AG08396 (cell line): Measurements from ENCODE around the gene VANGL2.
"Not testable (repeated sequence)": the region's sequence is repeated elsewhere in the genome, so short reads cannot be mapped to it uniquely, and the experiment has no call there.

Experiments used
- DNase-seq: peaks from one replicate; pipeline ENCODE4 v3.0.0; 2012; ENCODE audit warnings: low spot score, mixed read lengths

The VANGL2 gene

GRCh38 chr1:160370561-160371345 is 29.6 kb upstream of the VANGL2 start:
- no peak for DNase-seq

GRCh38 chr1:160371346-160371631 is 29.1 kb upstream of the VANGL2 start:
- DNase-seq, result no peak

GRCh38 chr1:160371756-160372155 is 28.6 kb upstream of the VANGL2 start:
- no peak for DNase-seq

GRCh38 chr1:160373696-160374095 is 26.7 kb upstream of the VANGL2 start:
- no peak for DNase-seq

GRCh38 chr1:160374306-160375110 is 25.9 kb upstream of the VANGL2 start:
- DNase-seq, result no peak

GRCh38 chr1:160375788-160376524 is 24.4 kb upstream of the VANGL2 start:
- DNase-seq, result no peak

GRCh38 chr1:160376525-160377131 is 23.7 kb upstream of the VANGL2 start:
- peak; percentile 72 for DNase-seq

- no peak for DNase-seq
Observed at GRCh38 chr1:160377585-160378206, 22.7 kb upstream of the VANGL2 start.

GRCh38 chr1:160384812-160385211 is 15.6 kb upstream of the VANGL2 start:
- not testable (repeated sequence) for DNase-seq

- DNase-seq, result not testable (repeated sequence)
Observed at GRCh38 chr1:160388406-160388805, 12.0 kb upstream of the VANGL2 start.

GRCh38 chr1:160394673-160395072 is 5.7 kb upstream of the VANGL2 start:
- DNase-seq, result no peak

GRCh38 chr1:160397651-160398050 is 2.7 kb upstream of the VANGL2 start:
- DNase-seq, result no peak

- DNase-seq, result no peak
Observed at GRCh38 chr1:160398823-160399222, 1.5 kb upstream of the VANGL2 start.

- no peak for DNase-seq
Observed at GRCh38 chr1:160399544-160400222, 681 bp upstream of the VANGL2 start.

- DNase-seq, result no peak
Observed at GRCh38 chr1:160400646-160401486, 502 bp downstream of the VANGL2 start.

GRCh38 chr1:160401487-160401805 is 1.1 kb downstream of the VANGL2 start:
- DNase-seq, result no peak

- no peak for DNase-seq
Observed at GRCh38 chr1:160402001-160402795, 1.8 kb downstream of the VANGL2 start.

GRCh38 chr1:160403244-160403643 is 2.9 kb downstream of the VANGL2 start:
- no peak for DNase-seq

GRCh38 chr1:160404094-160404493 is 3.7 kb downstream of the VANGL2 start:
- no peak for DNase-seq
